ENCODE data around the gene SMAD1. TPM values are rescaled to one million over a fixed set of nuclear protein-coding genes. Genes with fewer than 3 reads are reported as not detected.

The SMAD1 gene
- total RNA-seq, 1 experiment from 2014 or later: 15.4 TPM

GRCh38 chr4:145485120-145485519 lies 3.5 kb downstream of the SMAD1 start (continued):
- TF ChIP-seq CTCF (IDR thresholded peaks at IDR 0.05) (no peak), E2F1 (CRISPR knock-in tag; IDR thresholded peaks at IDR 0.05) (no peak), E2F4 (CRISPR knock-in tag; IDR thresholded peaks at IDR 0.05; ENCODE audit: borderline replicate concordance, low read depth) (no peak)

GRCh38 chr4:145486603-145487002 lies 5.0 kb downstream of the SMAD1 start:
- POLR2A ChIA-PET: no interaction called here
- H3K9me3 Mint-ChIP-seq: no peaks in the 10 kb centered on the region
- CTCF ChIA-PET: no interaction called here
- ATAC-seq (no peak), DNase-seq (ENCODE audit: low spot score) (no peak)
- no peak for TF ChIP-seq MLX (CRISPR knock-in tag; IDR thresholded peaks at IDR 0.05)
- TF ChIP-seq ETV6 (CRISPR knock-in tag; IDR thresholded peaks at IDR 0.05): no peak
- TF ChIP-seq CREM (CRISPR knock-in tag; IDR thresholded peaks at IDR 0.05): no peak
- no peak for TF ChIP-seq USF1 (CRISPR knock-in tag; IDR thresholded peaks at IDR 0.05)
- TF ChIP-seq OVOL2 (CRISPR knock-in tag; IDR thresholded peaks at IDR 0.05; ENCODE audit: borderline replicate concordance): no peak
- no peak for TF ChIP-seq E2F5 (CRISPR knock-in tag; IDR thresholded peaks at IDR 0.05)
- TF ChIP-seq ZNF396 (CRISPR knock-in tag; IDR thresholded peaks at IDR 0.05; ENCODE audit: borderline replicate concordance): no peak
- TF ChIP-seq ATF1 (CRISPR knock-in tag; IDR thresholded peaks at IDR 0.05): no peak
- no peak for TF ChIP-seq PREB (CRISPR knock-in tag; IDR thresholded peaks at IDR 0.05; ENCODE audit: borderline replicate concordance)
- no peak for TF ChIP-seq NFATC4 (CRISPR knock-in tag; IDR thresholded peaks at IDR 0.05)
- TF ChIP-seq SOX15 (CRISPR knock-in tag; IDR thresholded peaks at IDR 0.05): no peak
- no peak for TF ChIP-seq JUN (CRISPR knock-in tag; IDR thresholded peaks at IDR 0.05)
- TF ChIP-seq FOXK1 (CRISPR knock-in tag; IDR thresholded peaks at IDR 0.05): no peak
- no peak for TF ChIP-seq ZSCAN18 (CRISPR knock-in tag; IDR thresholded peaks at IDR 0.05)
- H3K36me3 Mint-ChIP-seq: no peaks in the 10 kb centered on the region
- H3K27me3 Mint-ChIP-seq (ENCODE audit: low read depth): no peaks in the 10 kb centered on the region
- peaks cover 9% of the 10 kb centered on the region; the same call in 1 of the 2 replicates for H3K4me1 Mint-ChIP-seq
- no peak overlapping the region for H3K27ac Mint-ChIP-seq
- no peak overlapping the region for H3K4me3 Mint-ChIP-seq
